Esophagus muscularis mucosa (tissue), 4 donors: ENCODE measurements around the gene SARS1. TPM values are rescaled to one million over a fixed set of nuclear protein-coding genes. Genes with fewer than 3 reads are reported as not detected.
A peak's percentile ranks its signal among the peaks of the same experiment; 100 is the strongest.

Experiments used
- DNase-seq: peaks from one replicate; pipeline ENCODE4 v3.0.0-alpha.2; 2017; ENCODE audit errors: extremely low spot score
- H3K27ac ChIP-seq, 4 donors: fragments of 200-600 bp; sonication (generic); replicated peaks in 1 of 4; 1 replicate in 3 of 4; 2 replicates in 1 of 4; pipeline ENCODE4 v1.5.1; 2016 to 2019; ENCODE audit warnings: mild to moderate bottlenecking in 1 of 4
- H3K27me3 ChIP-seq, 4 donors: fragments of 200-600 bp; sonication (generic); one replicate each; pipeline versions ENCODE4 v1.5.1 to v1.6.0; 2016 to 2019
- H3K36me3 ChIP-seq, 4 donors: fragments of 200-600 bp; sonication (generic); one replicate each; pipeline ENCODE4 v1.5.1; 2016 to 2019
- H3K4me1 ChIP-seq, 4 donors: fragments of 200-600 bp; sonication (generic); one replicate each; pipeline ENCODE4 v1.5.1; 2016 to 2019
- H3K4me3 ChIP-seq, 4 donors: fragments of 200-600 bp; sonication (generic); 1 replicate in 2 of 4; 2 replicates in 2 of 4; pipeline ENCODE4 v1.5.1; 2016 to 2019; ENCODE audit warnings: mild to moderate bottlenecking in 4 of 4, moderate library complexity in 1 of 4
- H3K9me3 ChIP-seq, 4 donors: fragments of 200-600 bp; sonication (generic); 1 replicate in 3 of 4; 2 replicates in 1 of 4; pipeline ENCODE4 v1.5.1; 2016 to 2019
- EP300 ChIP-seq: sonication (generic); formaldehyde crosslinking; IDR thresholded peaks from one replicate; pipeline ENCODE4 v1.6.1; 2017; ENCODE audit warnings: antibody characterized with exemption
- POLR2A ChIP-seq: fragments of 450-650 bp; IDR thresholded peaks from one replicate; pipeline ENCODE4 v1.6.1; 2017; ENCODE audit warnings: antibody characterized with exemption, moderate library complexity, mild to moderate bottlenecking, low read depth
- POLR2AphosphoS5 ChIP-seq, 2 donors: sonication (generic); formaldehyde crosslinking; IDR thresholded peaks; one replicate each; pipeline ENCODE4 v1.6.1; 2017; ENCODE audit warnings: antibody characterized with exemption in 2 of 2
- WGBS: methylation state at CpG from one replicate; pipeline ENCODE4 v1.1.5; 2018; 5-methylcytosine and 5-hydroxymethylcytosine counted together
- intact Hi-C: fragments of 100-400 bp; cut with DNase I; formaldehyde crosslinking; loops from one replicate; pipeline ENCODE4 v1.15.1; 2023
- total RNA-seq, 4 donors: library from RNA; depleted of rRNA; stranded (reverse); fragments of >200 nt; gene quantifications; one replicate each; pipeline versions ENCODE4 v1.1.0 to v1.2.1, GENCODE V29; 2016
- TF ChIP-seq, protein P1 (sequence below), 3 experiments: fragments of 200-600 bp in 2 of 3; fragments of 450-650 bp in 1 of 3; sonication (generic) in 2 of 3; IDR thresholded peaks; one replicate each; pipeline ENCODE4 v1.5.1; 2017 to 2019; ENCODE audit warnings: antibody characterized with exemption in 3 of 3, mild to moderate bottlenecking in 2 of 3, moderate library complexity in 1 of 3

The SARS1 gene
- total RNA-seq, 4 donors from 2014 or later, result 125 to 180 (median 144) TPM

DNA sequence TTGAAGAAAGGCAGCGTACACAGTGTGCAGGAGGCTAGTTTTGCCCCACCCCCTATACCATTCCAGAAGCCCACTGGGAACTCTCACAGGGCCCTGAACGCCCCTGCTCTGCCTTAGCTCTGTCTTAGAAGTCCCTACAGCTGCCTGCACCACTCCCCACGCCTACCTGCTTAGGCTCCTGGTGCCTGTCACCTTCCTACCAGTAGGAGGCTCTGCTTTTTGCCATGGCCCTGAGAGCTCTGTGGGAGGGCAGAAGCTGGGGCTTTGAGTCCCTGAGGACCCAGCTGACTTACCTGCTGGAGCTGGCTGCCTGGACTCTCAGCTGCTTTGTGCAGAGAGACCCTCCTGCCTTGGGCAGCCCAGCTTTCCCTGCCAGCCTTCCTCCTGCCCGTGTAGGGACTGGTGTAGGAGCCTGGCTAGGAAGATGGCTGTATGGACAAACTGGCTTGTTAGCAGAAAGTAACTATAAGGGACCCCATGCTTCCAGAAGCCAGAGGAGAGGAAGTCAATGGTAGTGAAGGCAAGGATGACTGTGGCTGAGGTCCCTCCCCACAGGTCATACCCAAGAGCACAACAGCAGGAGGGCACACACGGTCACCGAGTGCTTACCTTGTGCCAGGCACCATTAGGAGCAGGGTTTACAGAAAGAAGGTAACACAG lies 25.8 kb downstream of the SARS1 start:
- H3K27ac ChIP-seq, result peak overlapping the region; percentile 72 to 78 (median 74)
- TF ChIP-seq, protein P1, sequence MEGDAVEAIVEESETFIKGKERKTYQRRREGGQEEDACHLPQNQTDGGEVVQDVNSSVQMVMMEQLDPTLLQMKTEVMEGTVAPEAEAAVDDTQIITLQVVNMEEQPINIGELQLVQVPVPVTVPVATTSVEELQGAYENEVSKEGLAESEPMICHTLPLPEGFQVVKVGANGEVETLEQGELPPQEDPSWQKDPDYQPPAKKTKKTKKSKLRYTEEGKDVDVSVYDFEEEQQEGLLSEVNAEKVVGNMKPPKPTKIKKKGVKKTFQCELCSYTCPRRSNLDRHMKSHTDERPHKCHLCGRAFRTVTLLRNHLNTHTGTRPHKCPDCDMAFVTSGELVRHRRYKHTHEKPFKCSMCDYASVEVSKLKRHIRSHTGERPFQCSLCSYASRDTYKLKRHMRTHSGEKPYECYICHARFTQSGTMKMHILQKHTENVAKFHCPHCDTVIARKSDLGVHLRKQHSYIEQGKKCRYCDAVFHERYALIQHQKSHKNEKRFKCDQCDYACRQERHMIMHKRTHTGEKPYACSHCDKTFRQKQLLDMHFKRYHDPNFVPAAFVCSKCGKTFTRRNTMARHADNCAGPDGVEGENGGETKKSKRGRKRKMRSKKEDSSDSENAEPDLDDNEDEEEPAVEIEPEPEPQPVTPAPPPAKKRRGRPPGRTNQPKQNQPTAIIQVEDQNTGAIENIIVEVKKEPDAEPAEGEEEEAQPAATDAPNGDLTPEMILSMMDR (IDR thresholded peaks at IDR 0.05), result peak; percentile 30 to 61 (median 46)
- no peak for TF ChIP-seq POLR2AphosphoS5 (IDR thresholded peaks at IDR 0.05)
- no peak for TF ChIP-seq EP300
- no peak for TF ChIP-seq POLR2A
- H3K27me3 ChIP-seq, result no peaks in the 10 kb centered on the region
- H3K4me1 ChIP-seq, result peaks cover 26 to 41% (median 32%) of the 10 kb centered on the region in 4 donors
- H3K4me3 ChIP-seq, result no peak overlapping the region
- DNase-seq, result peak; percentile 92
- intact Hi-C loops, result no loop called here
- peaks cover 38 to 50% (median 49%) of the 10 kb centered on the region in 4 donors for H3K36me3 ChIP-seq
- H3K9me3 ChIP-seq, result no peaks in the 10 kb centered on the region
- 77% methylated on average over 6 of the region's 6 CpGs for WGBS

DNA sequence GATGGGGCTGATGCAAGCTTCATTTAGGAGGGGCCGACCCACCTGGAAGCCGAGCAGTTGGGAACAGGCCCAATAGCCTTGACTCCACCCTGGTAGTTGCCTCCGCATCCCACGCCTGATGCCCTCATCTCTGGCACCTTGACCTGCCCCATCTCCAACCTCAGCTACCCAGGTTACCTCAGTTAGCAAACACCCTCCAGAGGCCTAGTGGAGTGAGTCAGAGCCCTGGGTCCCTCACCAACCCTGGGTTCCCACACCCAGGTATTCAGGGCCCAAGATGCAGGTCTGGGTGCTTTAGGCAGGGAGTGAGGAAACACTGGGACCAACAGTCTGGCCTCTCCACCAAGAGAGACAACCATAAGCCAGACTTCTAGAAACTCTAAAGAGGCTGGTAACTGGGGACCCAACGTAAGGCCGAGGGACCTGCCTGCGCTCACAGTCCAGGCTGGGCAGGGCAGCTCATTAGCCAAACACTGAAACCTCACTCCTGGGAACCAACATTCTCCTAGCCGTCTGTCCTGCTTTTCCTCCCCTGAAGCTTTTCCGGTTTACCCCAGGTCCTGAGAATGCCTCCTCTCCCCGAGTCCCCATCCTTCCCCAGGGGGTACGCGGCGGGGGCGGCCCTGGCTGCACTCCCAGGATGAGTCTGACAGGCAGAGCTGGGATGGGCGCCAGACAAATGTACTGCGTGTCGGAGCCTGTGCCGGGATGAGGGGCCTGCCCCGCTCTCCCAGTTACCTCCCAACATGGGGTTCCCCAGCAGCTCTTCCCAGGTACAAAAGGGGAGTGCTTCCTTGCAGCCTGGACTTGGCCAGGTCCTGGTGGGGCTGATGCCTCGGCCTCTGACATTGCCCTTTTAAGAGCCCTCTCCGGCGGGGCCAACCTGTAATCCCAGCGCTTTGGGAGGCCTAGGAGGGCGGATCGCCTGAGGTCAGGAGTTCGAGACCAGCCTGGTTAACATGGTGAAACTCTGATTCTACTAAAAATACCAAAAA lies 26.7 kb downstream of the SARS1 start:
- peak overlapping the region; percentile 72 to 78 (median 74) for H3K27ac ChIP-seq
- peaks cover 26 to 41% (median 32%) of the 10 kb centered on the region in 4 donors for H3K4me1 ChIP-seq
- no peaks in the 10 kb centered on the region for H3K27me3 ChIP-seq
- intact Hi-C loops, result no loop called here
- H3K9me3 ChIP-seq, result no peaks in the 10 kb centered on the region
- WGBS, result 32% methylated on average over 15 of the region's 26 CpGs
- peak overlapping the region in 3 of 4 donors; percentile 2 to 35 (median 25) for H3K4me3 ChIP-seq
- TF ChIP-seq POLR2A, result no peak
- peak; percentile 35 to 54 for TF ChIP-seq POLR2AphosphoS5 (IDR thresholded peaks at IDR 0.05)
- no peak for TF ChIP-seq EP300
- TF ChIP-seq, protein P1 (IDR thresholded peaks at IDR 0.05), result no peak
- H3K36me3 ChIP-seq, result peaks cover 29 to 41% (median 40%) of the 10 kb centered on the region in 4 donors
- peak; percentile 91 for DNase-seq

DNA sequence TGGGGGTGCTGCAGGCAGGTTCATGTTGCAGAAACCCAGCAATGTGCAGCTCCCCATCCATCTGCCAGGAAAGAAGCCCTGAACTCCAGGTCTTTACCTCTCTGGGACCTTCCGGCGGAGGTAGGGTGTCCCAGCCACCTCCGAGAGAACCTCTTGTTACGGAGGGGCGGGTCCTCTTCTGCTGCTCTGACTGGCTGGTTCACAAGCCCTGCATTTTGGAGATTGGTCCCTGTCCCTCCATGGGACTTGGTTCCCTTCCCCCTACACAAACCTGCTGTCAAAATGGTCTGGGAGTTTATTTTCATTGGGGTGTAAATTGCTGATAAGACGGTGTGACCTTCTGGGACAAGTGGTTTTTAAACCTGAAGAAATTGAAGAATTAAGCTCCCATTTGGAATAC lies 27.6 kb downstream of the SARS1 start:
- no peak for TF ChIP-seq EP300
- TF ChIP-seq POLR2AphosphoS5 (IDR thresholded peaks at IDR 0.05), result no peak
- no peak for TF ChIP-seq POLR2A
- TF ChIP-seq, protein P1 (IDR thresholded peaks at IDR 0.05), result no peak
- DNase-seq, result no peak
- Histone ChIP-seq H3K27ac (peak overlapping the region in 2 of 4 donors; percentile 72 to 78), H3K9me3 (no peaks in the 10 kb centered on the region), H3K36me3 (peaks cover 20 to 32% (median 31%) of the 10 kb centered on the region in 4 donors), H3K27me3 (no peaks in the 10 kb centered on the region), H3K4me1 (peaks cover 26 to 41% (median 32%) of the 10 kb centered on the region in 4 donors), H3K4me3 (peak overlapping the region in 1 of 4 donors; percentile 25)
- intact Hi-C loops, result no loop called here
- 34% methylated on average over 6 of the region's 6 CpGs for WGBS

DNA sequence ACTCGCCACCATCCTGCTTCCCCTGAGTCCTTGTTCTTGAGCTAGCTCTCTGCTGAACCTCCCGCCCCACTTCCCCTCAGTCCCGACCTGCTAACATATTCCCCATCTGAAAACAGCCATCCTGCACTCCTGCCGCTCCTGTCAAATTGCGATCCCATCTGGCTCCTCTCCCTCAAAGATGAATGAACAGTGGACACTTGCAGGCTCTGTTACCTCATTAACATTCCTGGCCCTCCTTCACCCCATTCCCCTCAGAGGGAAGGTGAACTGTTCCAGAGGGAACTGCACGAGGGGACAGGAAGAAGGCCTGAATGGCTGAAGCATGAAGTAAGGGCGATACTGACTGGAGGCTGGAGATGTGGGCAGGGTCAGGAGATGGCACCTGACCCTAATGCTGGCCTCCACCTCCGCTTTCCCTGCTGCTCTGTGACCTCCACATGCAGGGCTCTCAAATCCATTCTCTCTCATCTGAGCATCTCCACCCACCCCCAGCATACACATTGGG lies 28.2 kb downstream of the SARS1 start:
- H3K9me3 ChIP-seq, result no peaks in the 10 kb centered on the region
- intact Hi-C loops, result no loop called here
- TF ChIP-seq EP300 (no peak), POLR2AphosphoS5 (IDR thresholded peaks at IDR 0.05) (no peak), POLR2A (no peak)
- TF ChIP-seq, protein P1 (IDR thresholded peaks at IDR 0.05), result no peak
- H3K4me3 ChIP-seq, result no peak overlapping the region
- peak; percentile 80 for DNase-seq
- peaks cover 26 to 41% (median 32%) of the 10 kb centered on the region in 4 donors for H3K4me1 ChIP-seq
- H3K36me3 ChIP-seq, result peaks cover 15 to 27% (median 25%) of the 10 kb centered on the region in 4 donors
- H3K27ac ChIP-seq, result peak overlapping the region in 1 of 4 donors; percentile 62
- WGBS, result 28% methylated on average over 8 of the region's 8 CpGs
- H3K27me3 ChIP-seq, result no peaks in the 10 kb centered on the region
